Esophagus muscularis mucosa (tissue), 3 donors: Measurements from ENCODE around the gene HTT.

Source experiments
- POLR2A ChIP-seq: fragments of 450-650 bp; IDR thresholded peaks from one replicate; pipeline ENCODE4 v1.6.1; 2017; ENCODE audit warnings: antibody characterized with exemption, moderate library complexity, mild to moderate bottlenecking, low read depth
- POLR2AphosphoS5 ChIP-seq, 2 donors: sonication (generic); formaldehyde crosslinking; IDR thresholded peaks; one replicate each; pipeline ENCODE4 v1.6.1; 2017; ENCODE audit warnings: antibody characterized with exemption in 2 of 2
- TF ChIP-seq, protein P1 (sequence below), 3 experiments: fragments of 200-600 bp in 2 of 3; fragments of 450-650 bp in 1 of 3; sonication (generic) in 2 of 3; IDR thresholded peaks; one replicate each; pipeline ENCODE4 v1.5.1; 2017 to 2019; ENCODE audit warnings: antibody characterized with exemption in 3 of 3, mild to moderate bottlenecking in 2 of 3, moderate library complexity in 1 of 3

GRCh38 chr4:3065551-3065950 is 8.9 kb upstream of the HTT start:
- TF ChIP-seq, protein P1, sequence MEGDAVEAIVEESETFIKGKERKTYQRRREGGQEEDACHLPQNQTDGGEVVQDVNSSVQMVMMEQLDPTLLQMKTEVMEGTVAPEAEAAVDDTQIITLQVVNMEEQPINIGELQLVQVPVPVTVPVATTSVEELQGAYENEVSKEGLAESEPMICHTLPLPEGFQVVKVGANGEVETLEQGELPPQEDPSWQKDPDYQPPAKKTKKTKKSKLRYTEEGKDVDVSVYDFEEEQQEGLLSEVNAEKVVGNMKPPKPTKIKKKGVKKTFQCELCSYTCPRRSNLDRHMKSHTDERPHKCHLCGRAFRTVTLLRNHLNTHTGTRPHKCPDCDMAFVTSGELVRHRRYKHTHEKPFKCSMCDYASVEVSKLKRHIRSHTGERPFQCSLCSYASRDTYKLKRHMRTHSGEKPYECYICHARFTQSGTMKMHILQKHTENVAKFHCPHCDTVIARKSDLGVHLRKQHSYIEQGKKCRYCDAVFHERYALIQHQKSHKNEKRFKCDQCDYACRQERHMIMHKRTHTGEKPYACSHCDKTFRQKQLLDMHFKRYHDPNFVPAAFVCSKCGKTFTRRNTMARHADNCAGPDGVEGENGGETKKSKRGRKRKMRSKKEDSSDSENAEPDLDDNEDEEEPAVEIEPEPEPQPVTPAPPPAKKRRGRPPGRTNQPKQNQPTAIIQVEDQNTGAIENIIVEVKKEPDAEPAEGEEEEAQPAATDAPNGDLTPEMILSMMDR (IDR thresholded peaks at IDR 0.05), result no peak
- TF ChIP-seq POLR2A, result no peak
- no peak for TF ChIP-seq POLR2AphosphoS5 (IDR thresholded peaks at IDR 0.05)
